Natural killer cell (primary cell): ENCODE data around the gene ZNF91. TPM values are rescaled to one million over a fixed set of nuclear protein-coding genes. Genes with fewer than 3 reads are reported as not detected.

Source experiments
- ATAC-seq, 3 donors: fragments of 150-1000 bp in 2 of 3; fragments of 200-7000 bp in 1 of 3; cut with Tn5 transposase; 1 replicate in 1 of 3; 2 replicates in 2 of 3; pipeline ENCODE4 v1.10.0; 2021; ENCODE audit warnings: mild to moderate bottlenecking in 2 of 3, moderate library complexity in 2 of 3
- DNase-seq, 2 donors: peaks; one replicate each; pipeline versions ENCODE4 v3.0.0 to v3.0.0-alpha.2; 2013 to 2021; ENCODE audit warnings: mixed read lengths in 1 of 2
- H3K27ac ChIP-seq: one replicate; pipeline ENCODE4 v1.5.1; 2013; ENCODE audit warnings: mild to moderate bottlenecking, low read length
- H3K27me3 ChIP-seq: one replicate; pipeline ENCODE4 v1.6.1; 2013; ENCODE audit warnings: low read length; ENCODE audit not compliant: control insufficient read depth, insufficient read depth
- H3K36me3 ChIP-seq: one replicate; pipeline ENCODE4 v1.6.1; 2013; ENCODE audit warnings: low read length; ENCODE audit not compliant: control insufficient read depth, insufficient read depth
- H3K4me1 ChIP-seq: one replicate; pipeline ENCODE4 v1.6.1; 2013; ENCODE audit warnings: low read length; ENCODE audit not compliant: control insufficient read depth, insufficient read depth
- H3K4me3 ChIP-seq: one replicate; pipeline ENCODE4 v1.5.1; 2013; ENCODE audit warnings: low read length
- H3K9me3 ChIP-seq: one replicate; pipeline ENCODE4 v1.6.1; 2013; ENCODE audit warnings: low read length; ENCODE audit not compliant: control insufficient read depth, insufficient read depth
- H3K27ac Mint-ChIP-seq, 2 donors: one replicate each; pipeline ENCODE4 v1.8.0; 2022; ENCODE audit warnings: mild to moderate bottlenecking in 2 of 2, mixed read lengths in 2 of 2, moderate library complexity in 1 of 2
- H3K27me3 Mint-ChIP-seq, 2 donors: one replicate each; pipeline ENCODE4 v1.8.0; 2022; ENCODE audit warnings: low read depth in 2 of 2, mixed read lengths in 2 of 2
- H3K36me3 Mint-ChIP-seq: one replicate; pipeline ENCODE4 v1.8.0; 2022; ENCODE audit warnings: mixed read lengths
- H3K4me1 Mint-ChIP-seq, 2 donors: one replicate each; pipeline ENCODE4 v1.8.0; 2022; ENCODE audit warnings: mixed read lengths in 2 of 2
- H3K4me3 Mint-ChIP-seq: one replicate; pipeline ENCODE4 v1.8.0; 2022; ENCODE audit warnings: mild to moderate bottlenecking, moderate library complexity, mixed read lengths
- H3K9me3 Mint-ChIP-seq, 2 donors: one replicate each; pipeline ENCODE4 v1.8.0; 2022; ENCODE audit warnings: mixed read lengths in 2 of 2
- CTCF ChIP-seq: fragments of 200-600 bp; IDR thresholded peaks from one replicate; pipeline ENCODE4 v1.8.0; 2022; ENCODE audit warnings: antibody characterized with exemption
- WGBS: methylation state at CpG from one replicate; pipeline ENCODE4 v1.1.7; 2013; ENCODE audit warnings: missing lambda C conversion rate; ENCODE audit not compliant: insufficient coverage; 5-methylcytosine and 5-hydroxymethylcytosine counted together
- intact Hi-C: fragments of 100-400 bp; cut with micrococcal nuclease; formaldehyde crosslinking; loops from one replicate; pipeline ENCODE4 v1.14.2; 2022
- total RNA-seq, 4 donors: library from RNA; stranded (reverse); fragments of 120-200 nt in 1 of 4; gene quantifications; one replicate each; pipeline versions ENCODE4 v1.2.3 to v1.2.4, GENCODE V29; 2013 to 2022

Gene ZNF91
- total RNA-seq, 3 donors from 2014 or later (not counting 1 experiment from before 2014, with no cell fraction given): 92.3 to 144 (median 96.7) TPM

GRCh38 chr19:23314505-23315251, 80.6 kb downstream of the ZNF91 start:
- no peaks in the 10 kb centered on the region for H3K27me3 ChIP-seq
- Mint-ChIP-seq H3K9me3 (peaks cover 9 to 14% of the 10 kb centered on the region in 2 donors), H3K27me3 (no peaks in the 10 kb centered on the region), H3K4me1 (no peaks in the 10 kb centered on the region), H3K36me3 (peaks cover 17% of the 10 kb centered on the region), H3K27ac (no peak overlapping the region), H3K4me3 (no peak overlapping the region)
- no peaks in the 10 kb centered on the region for H3K36me3 ChIP-seq
- H3K4me1 ChIP-seq: no peaks in the 10 kb centered on the region
- DNase-seq (no peak), ATAC-seq (no peak)
- no peak for TF ChIP-seq CTCF
- WGBS: 91% methylated on average over 4 of the region's 4 CpGs
- no peaks in the 10 kb centered on the region for H3K9me3 ChIP-seq
- intact Hi-C loops: no loop called here
- H3K27ac ChIP-seq: no peak overlapping the region
- no peak overlapping the region for H3K4me3 ChIP-seq

- intact Hi-C loops: no loop called here
- H3K27ac ChIP-seq: no peak overlapping the region
- Mint-ChIP-seq H3K36me3 (peaks cover 17% of the 10 kb centered on the region), H3K9me3 (peaks cover 9% of the 10 kb centered on the region in 2 donors), H3K4me1 (no peaks in the 10 kb centered on the region), H3K4me3 (no peak overlapping the region), H3K27ac (no peak overlapping the region), H3K27me3 (no peaks in the 10 kb centered on the region)
- TF ChIP-seq CTCF: no peak
- H3K4me3 ChIP-seq: no peak overlapping the region
- WGBS: 95% methylated on average over 2 of the region's 2 CpGs
- H3K9me3 ChIP-seq: no peaks in the 10 kb centered on the region
- DNase-seq (no peak), ATAC-seq (no peak)
- H3K27me3 ChIP-seq: no peaks in the 10 kb centered on the region
- no peaks in the 10 kb centered on the region for H3K36me3 ChIP-seq
- H3K4me1 ChIP-seq: no peaks in the 10 kb centered on the region
Observed at GRCh38 chr19:23313196-23313595, 82.1 kb downstream of the ZNF91 start.

- Histone ChIP-seq H3K36me3 (no peaks in the 10 kb centered on the region), H3K9me3 (no peaks in the 10 kb centered on the region), H3K27ac (no peak overlapping the region), H3K4me1 (no peaks in the 10 kb centered on the region), H3K27me3 (no peaks in the 10 kb centered on the region), H3K4me3 (no peak overlapping the region)
- ATAC-seq (no peak), DNase-seq (no peak)
- Mint-ChIP-seq H3K36me3 (peaks cover 17% of the 10 kb centered on the region), H3K4me1 (no peaks in the 10 kb centered on the region), H3K27ac (no peak overlapping the region), H3K9me3 (peaks cover 9% of the 10 kb centered on the region in 2 donors), H3K27me3 (no peaks in the 10 kb centered on the region), H3K4me3 (no peak overlapping the region)
- intact Hi-C loops: no loop called here
- TF ChIP-seq CTCF: no peak
- WGBS: 43% methylated on average over 1 of the region's 1 CpG
Observed at GRCh38 chr19:23312515-23312914, 82.8 kb downstream of the ZNF91 start.

- Mint-ChIP-seq H3K9me3 (peaks cover 9 to 11% of the 10 kb centered on the region in 2 donors), H3K36me3 (peaks cover 17% of the 10 kb centered on the region)
- DNase-seq: no peak
Observed at GRCh38 chr19:23311551-23311950, 83.7 kb downstream of the ZNF91 start.

More at GRCh38 chr19:23311551-23311950, 83.7 kb downstream of the ZNF91 start:
- ATAC-seq: no peak
- Mint-ChIP-seq H3K27ac (no peak overlapping the region), H3K4me3 (no peak overlapping the region), H3K27me3 (no peaks in the 10 kb centered on the region), H3K4me1 (no peaks in the 10 kb centered on the region)
- H3K36me3 ChIP-seq: no peaks in the 10 kb centered on the region
- no peaks in the 10 kb centered on the region for H3K9me3 ChIP-seq
- intact Hi-C loops: no loop called here
- TF ChIP-seq CTCF: no peak
- WGBS: 87% methylated on average over 3 of the region's 3 CpGs
- H3K27me3 ChIP-seq: no peaks in the 10 kb centered on the region
- H3K4me1 ChIP-seq: no peaks in the 10 kb centered on the region
- no peak overlapping the region for H3K27ac ChIP-seq
- no peak overlapping the region for H3K4me3 ChIP-seq
